Hair follicle dermal papilla cell (primary cell): ENCODE measurements around the gene RPL3. TPM values are rescaled to one million over a fixed set of nuclear protein-coding genes. Genes with fewer than 3 reads are reported as not detected.

Experiments
- small RNA-seq: library from RNA; depleted of rRNA; stranded (forward); fragments of <200 nt; gene quantifications from one replicate; pipeline ENCODE3, GENCODE V24; 2012
- total RNA-seq: library from RNA; depleted of rRNA; stranded (reverse); fragments of >200 nt; gene quantifications from 2 replicates; pipeline ENCODE4 v1.2.3, GENCODE V29; 2012

RPL3 gene
- 1,564 and 1,887 TPM in 2 replicates for total RNA-seq

DNA sequence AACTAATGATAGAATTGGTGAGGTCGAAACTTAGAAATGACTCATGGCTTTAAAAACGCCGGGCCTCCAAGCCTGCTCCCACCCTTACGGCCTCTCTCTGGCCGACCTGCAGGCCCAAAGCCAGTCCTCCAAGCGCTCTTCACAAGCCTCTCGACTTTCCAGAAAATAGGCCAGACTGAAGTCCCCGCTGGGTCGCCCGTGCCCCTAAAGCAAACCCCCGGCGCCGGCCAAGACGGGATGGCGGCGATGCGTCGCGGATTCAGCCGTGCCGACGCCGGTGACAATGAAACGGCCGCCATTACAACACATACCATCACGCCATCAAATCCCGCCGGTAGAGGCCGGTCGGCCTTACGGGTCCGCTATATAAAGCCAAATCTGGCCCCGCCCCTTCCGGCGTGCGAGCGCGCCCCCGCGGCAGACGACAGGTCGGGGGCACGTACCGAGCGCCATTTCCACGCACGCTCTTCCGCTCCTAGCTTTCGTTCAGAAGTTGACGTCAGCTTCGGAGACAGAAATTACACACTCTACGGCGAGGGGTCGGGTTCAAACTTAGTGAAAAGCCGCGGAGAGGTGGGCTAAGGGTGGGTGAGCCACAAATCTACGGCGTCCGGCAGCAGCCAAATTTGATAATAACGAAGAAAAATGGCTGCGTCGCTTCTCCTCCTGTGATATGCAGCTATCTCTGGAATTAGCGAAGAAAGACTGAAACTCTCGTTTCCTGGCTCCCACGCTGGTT lies at the start of gene RPL3:
TSS of gene RPL3 (minus strand) at position 340 of the 739 bp plus-strand sequence. CDS start at position 314, 26 bp downstream.

DNA sequence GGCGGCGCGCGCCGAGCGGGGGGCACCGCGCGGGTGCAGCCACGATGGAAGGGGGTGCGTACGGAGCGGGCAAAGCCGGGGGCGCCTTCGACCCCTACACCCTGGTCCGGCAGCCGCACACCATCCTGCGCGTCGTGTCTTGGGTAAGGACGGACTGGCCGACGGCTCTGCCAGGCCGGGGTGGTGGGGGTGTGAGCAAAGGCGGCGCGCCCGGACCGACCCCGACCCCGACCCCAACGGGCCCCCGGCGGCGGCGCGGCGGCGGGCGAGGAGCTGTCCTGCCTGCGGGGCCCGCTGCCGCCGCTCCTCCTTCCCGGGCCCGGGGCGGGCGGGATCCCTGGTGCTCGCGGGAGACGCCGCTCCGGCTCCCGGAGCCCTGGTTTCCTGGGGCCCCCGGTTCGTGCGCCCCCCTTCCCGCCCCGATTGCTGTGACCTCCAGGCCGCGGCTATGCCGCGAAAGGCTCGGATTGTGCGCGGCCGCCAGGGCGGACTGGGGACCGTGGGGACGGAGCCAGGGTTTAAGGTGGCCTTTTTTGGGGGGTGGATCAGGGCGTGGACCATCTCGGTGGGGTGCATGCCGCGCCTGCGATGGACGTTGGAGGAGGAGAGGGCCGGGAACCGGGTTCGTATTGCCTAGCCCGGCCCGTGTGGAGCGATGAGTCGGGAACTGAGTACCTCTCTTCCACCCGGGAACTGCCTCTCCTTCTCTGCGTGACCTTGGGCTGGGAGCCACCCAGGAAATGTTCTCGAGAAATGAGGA lies 30.7 kb upstream of the RPL3 start, which contains the start of gene SYNGR1:
TSS of gene SYNGR1 (plus strand) at position 25 of the 760 bp plus-strand sequence. CDS start at position 45, 20 bp downstream.

Small RNA genes within 50 kb of the gene (small RNA-seq; reads per million reads assigned to genes)
- gene SNORD43: not detected
- gene SNORD83A: 12,885 reads per million, percentile 100 among the genes with 10 or more reads in this experiment
- not detected for gene SNORD83B

Other genes with a start within 250 kb of the RPL3 start
- 15.8 and 22.6 TPM in 2 replicates for gene APOBEC3G, start 242.3 kb downstream of the RPL3 start, total RNA-seq
- not detected in 2 replicates for gene APOBEC3H, start 222.4 kb downstream of the RPL3 start, total RNA-seq
- gene CBX7, start 166.9 kb downstream of the RPL3 start, total RNA-seq: 6.7 and 8.3 TPM in 2 replicates
- 0.12 and 0.16 TPM in 2 replicates for gene PDGFB, start 74.6 kb downstream of the RPL3 start, total RNA-seq
- gene SYNGR1, start 30.4 kb upstream of the RPL3 start, total RNA-seq: 6.6 and 12.2 TPM in 2 replicates
- 14.9 and 15.8 TPM in 2 replicates for gene TAB1, start 80.2 kb upstream of the RPL3 start, total RNA-seq
- 0.16 and 0.36 TPM in 2 replicates for gene MGAT3, start 137.4 kb upstream of the RPL3 start, total RNA-seq
- gene MIEF1, start 182.7 kb upstream of the RPL3 start, total RNA-seq: 33.3 and 36.8 TPM in 2 replicates
- gene ATF4, start 200.9 kb upstream of the RPL3 start, total RNA-seq: 397 and 471 TPM in 2 replicates
- 23.1 and 30.0 TPM in 2 replicates for gene RPS19BP1, start 213.1 kb upstream of the RPL3 start, total RNA-seq